ENCODE measurements around the gene CXorf58. TPM values are rescaled to one million over a fixed set of nuclear protein-coding genes. Genes with fewer than 3 reads are reported as not detected.

The CXorf58 gene
- total and polyA plus RNA-seq, 8 donors, result 0.05 TPM; not detected in 7

GRCh38 chrX:23926015-23926414 lies 18.2 kb downstream of the CXorf58 start:
- Histone ChIP-seq H3K4me1 (no peaks in the 10 kb centered on the region), H3K4me3 (no peak overlapping the region), H3K9me3 (no peaks in the 10 kb centered on the region), H3K27me3 (no peaks in the 10 kb centered on the region), H3K36me3 (no peaks in the 10 kb centered on the region), H3K27ac (no peak overlapping the region)
- DNase-seq, result no peak
- WGBS, 5 donors, result 76 to 95% (median 84%) methylated on average over 2 to 4 of the region's 4 CpGs
- TF ChIP-seq CTCF (IDR thresholded peaks at IDR 0.05), result no peak
- no peak for TF ChIP-seq EP300 (IDR thresholded peaks at IDR 0.05)
- TF ChIP-seq POLR2AphosphoS5 (IDR thresholded peaks at IDR 0.05), result no peak
- no peak for TF ChIP-seq POLR2A (IDR thresholded peaks at IDR 0.05)
- intact Hi-C loops (cut with DNase I; ENCODE audit: low total_unique reads), result no loop called here

- no peak overlapping the region for H3K4me3 ChIP-seq
- H3K27ac ChIP-seq, result no peak overlapping the region
- intact Hi-C loops (cut with DNase I; ENCODE audit: low total_unique reads), result no loop called here
- no peaks in the 10 kb centered on the region for H3K27me3 ChIP-seq
- 10 to 30% (median 25%) methylated on average over 2 of the region's 2 CpGs for WGBS, 5 donors
- TF ChIP-seq EP300 (IDR thresholded peaks at IDR 0.05) (no peak), POLR2A (IDR thresholded peaks at IDR 0.05) (no peak), CTCF (IDR thresholded peaks at IDR 0.05) (no peak), POLR2AphosphoS5 (IDR thresholded peaks at IDR 0.05) (no peak)
- no peak for DNase-seq
- no peaks in the 10 kb centered on the region for H3K4me1 ChIP-seq
- H3K9me3 ChIP-seq, result no peaks in the 10 kb centered on the region
- no peaks in the 10 kb centered on the region for H3K36me3 ChIP-seq
These were observed 23.2 kb downstream of the CXorf58 start for GRCh38 chrX:23930894-23931604.

- Histone ChIP-seq H3K27me3 (no peaks in the 10 kb centered on the region), H3K4me1 (no peaks in the 10 kb centered on the region), H3K9me3 (no peaks in the 10 kb centered on the region), H3K36me3 (no peaks in the 10 kb centered on the region), H3K27ac (no peak overlapping the region), H3K4me3 (no peak overlapping the region)
- intact Hi-C loops (cut with DNase I; ENCODE audit: low total_unique reads), result no loop called here
- TF ChIP-seq CTCF (IDR thresholded peaks at IDR 0.05), result no peak
- TF ChIP-seq POLR2A (IDR thresholded peaks at IDR 0.05), result no peak
- TF ChIP-seq EP300 (IDR thresholded peaks at IDR 0.05), result no peak
- no peak for TF ChIP-seq POLR2AphosphoS5 (IDR thresholded peaks at IDR 0.05)
- peak in 1 of 2 donors; percentile 24 for DNase-seq
- WGBS, 5 donors, result 15 to 43% (median 36%) methylated on average over 1 of the region's 1 CpG
These were observed 24.2 kb downstream of the CXorf58 start for GRCh38 chrX:23932046-23932445.

- H3K27ac ChIP-seq, result no peak overlapping the region
These were observed 27.3 kb downstream of the CXorf58 start for GRCh38 chrX:23935106-23935505.

More at GRCh38 chrX:23935106-23935505, 27.3 kb downstream of the CXorf58 start:
- peak in 1 of 2 donors; percentile 31 for DNase-seq
- Histone ChIP-seq H3K4me3 (no peak overlapping the region), H3K9me3 (no peaks in the 10 kb centered on the region), H3K27me3 (no peaks in the 10 kb centered on the region), H3K36me3 (no peaks in the 10 kb centered on the region), H3K4me1 (no peaks in the 10 kb centered on the region)
- TF ChIP-seq CTCF (IDR thresholded peaks at IDR 0.05) (no peak), EP300 (IDR thresholded peaks at IDR 0.05) (no peak), POLR2A (IDR thresholded peaks at IDR 0.05) (no peak), POLR2AphosphoS5 (IDR thresholded peaks at IDR 0.05) (no peak)
- WGBS, 5 donors, result 77 to 90% (median 88%) methylated on average over 11 of the region's 11 CpGs
- intact Hi-C loops (cut with DNase I; ENCODE audit: low total_unique reads), result no loop called here
